ENCODE measurements around the gene RPTOR.

- no peak for TF ChIP-seq EZH2 (IDR thresholded peaks at IDR 0.05)
- TF ChIP-seq POLR2AphosphoS5 (IDR thresholded peaks at IDR 0.05; ENCODE audit: borderline replicate concordance, low read depth, low read length) = no peak
Observed at GRCh38 chr17:80706463-80706867, 161.8 kb downstream of the RPTOR start.
